AG09309 (cell line): ENCODE measurements around the gene KRTAP5-2.

Source experiments
- DNase-seq: peaks from one replicate; pipeline ENCODE4 v3.0.0-alpha.2; 2010; ENCODE audit warnings: low read depth
- H3K4me3 ChIP-seq: 2 replicates; pipeline ENCODE4 v1.5.1; 2011; ENCODE audit warnings: mild to moderate bottlenecking, low read depth, low read length, moderate library complexity; ENCODE audit not compliant: control insufficient read depth
- CTCF ChIP-seq: IDR thresholded peaks from 2 replicates; pipeline ENCODE4 v1.5.1; 2011; ENCODE audit warnings: mild to moderate bottlenecking, low read depth, low read length, inconsistent platforms; ENCODE audit not compliant: insufficient read depth, control insufficient read depth; ENCODE audit errors: missing control alignments

KRTAP5-2 gene

GRCh38 chr11:1554981-1555712, 42.9 kb downstream of the KRTAP5-2 start:
- H3K4me3 ChIP-seq = no peak overlapping the region
- no peak for TF ChIP-seq CTCF
- no peak for DNase-seq

GRCh38 chr11:1553808-1554594, 44.1 kb downstream of the KRTAP5-2 start:
- no peak overlapping the region for H3K4me3 ChIP-seq
- no peak for TF ChIP-seq CTCF
- no peak for DNase-seq

- no peak for DNase-seq
- H3K4me3 ChIP-seq = no peak overlapping the region
- TF ChIP-seq CTCF = no peak
Observed at GRCh38 chr11:1549338-1550330, 48.5 kb downstream of the KRTAP5-2 start.

GRCh38 chr11:1548221-1549070, 49.6 kb downstream of the KRTAP5-2 start:
- peak overlapping the region; percentile 7 for H3K4me3 ChIP-seq
- no peak for TF ChIP-seq CTCF
- DNase-seq = peak; percentile 7

- no peak overlapping the region for H3K4me3 ChIP-seq
- DNase-seq = no peak
- TF ChIP-seq CTCF = no peak
Observed at GRCh38 chr11:1547467-1548098, 50.5 kb downstream of the KRTAP5-2 start.
